Adrenal gland (tissue), 5 donors: Measurements from ENCODE around the gene CCL17.

Experiments
- POLR2A ChIP-seq, 2 donors: fragments of 450-650 bp; IDR thresholded peaks; one replicate each; pipeline ENCODE4 v1.6.1; 2017; ENCODE audit warnings: antibody characterized with exemption in 2 of 2, mild to moderate bottlenecking in 2 of 2, moderate library complexity in 1 of 2
- TF ChIP-seq, protein P1 (sequence below), 6 experiments: fragments of 450-650 bp in 4 of 6; fragments of 200-600 bp in 2 of 6; sonication (generic) in 1 of 6; IDR thresholded peaks; 1 replicate in 5 of 6; 2 replicates in 1 of 6; pipeline versions ENCODE4 v1.5.1 to v1.8.0; 2016 to 2021; ENCODE audit warnings: antibody characterized with exemption in 6 of 6, mild to moderate bottlenecking in 2 of 6, moderate library complexity in 1 of 6
- donor health status: DM: no; HTN: no; CAD: no.

DNA sequence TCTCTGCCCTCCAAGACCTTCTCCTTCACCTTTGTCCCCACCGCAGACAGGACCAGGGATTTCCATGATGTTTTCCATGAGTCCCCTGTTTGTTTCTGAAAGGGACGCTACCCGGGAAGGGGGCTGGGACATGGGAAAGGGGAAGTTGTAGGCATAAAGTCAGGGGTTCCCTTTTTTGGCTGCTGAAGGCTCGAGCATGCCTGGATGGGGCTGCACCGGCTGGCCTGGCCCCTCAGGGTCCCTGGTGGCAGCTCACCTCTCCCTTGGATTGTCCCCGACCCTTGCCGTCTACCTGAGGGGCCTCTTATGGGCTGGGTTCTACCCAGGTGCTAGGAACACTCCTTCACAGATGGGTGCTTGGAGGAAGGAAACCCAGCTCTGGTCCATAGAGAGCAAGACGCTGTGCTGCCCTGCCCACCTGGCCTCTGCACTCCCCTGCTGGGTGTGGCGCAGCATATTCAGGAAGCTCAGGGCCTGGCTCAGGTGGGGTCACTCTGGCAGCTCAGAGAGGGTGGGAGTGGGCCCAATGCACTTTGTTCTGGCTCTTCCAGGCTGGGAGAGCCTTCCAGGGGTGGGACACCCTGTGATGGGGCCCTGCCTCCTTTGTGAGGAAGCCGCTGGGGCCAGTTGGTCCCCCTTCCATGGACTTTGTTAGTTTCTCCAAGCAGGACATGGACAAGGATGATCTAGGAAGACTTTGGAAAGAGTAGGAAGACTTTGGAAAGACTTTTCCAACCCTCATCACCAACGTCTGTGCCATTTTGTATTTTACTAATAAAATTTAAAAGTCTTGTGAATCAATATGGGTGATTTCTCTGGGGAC, 20.1 kb upstream of the CCL17 start:
- TF ChIP-seq, protein P1, sequence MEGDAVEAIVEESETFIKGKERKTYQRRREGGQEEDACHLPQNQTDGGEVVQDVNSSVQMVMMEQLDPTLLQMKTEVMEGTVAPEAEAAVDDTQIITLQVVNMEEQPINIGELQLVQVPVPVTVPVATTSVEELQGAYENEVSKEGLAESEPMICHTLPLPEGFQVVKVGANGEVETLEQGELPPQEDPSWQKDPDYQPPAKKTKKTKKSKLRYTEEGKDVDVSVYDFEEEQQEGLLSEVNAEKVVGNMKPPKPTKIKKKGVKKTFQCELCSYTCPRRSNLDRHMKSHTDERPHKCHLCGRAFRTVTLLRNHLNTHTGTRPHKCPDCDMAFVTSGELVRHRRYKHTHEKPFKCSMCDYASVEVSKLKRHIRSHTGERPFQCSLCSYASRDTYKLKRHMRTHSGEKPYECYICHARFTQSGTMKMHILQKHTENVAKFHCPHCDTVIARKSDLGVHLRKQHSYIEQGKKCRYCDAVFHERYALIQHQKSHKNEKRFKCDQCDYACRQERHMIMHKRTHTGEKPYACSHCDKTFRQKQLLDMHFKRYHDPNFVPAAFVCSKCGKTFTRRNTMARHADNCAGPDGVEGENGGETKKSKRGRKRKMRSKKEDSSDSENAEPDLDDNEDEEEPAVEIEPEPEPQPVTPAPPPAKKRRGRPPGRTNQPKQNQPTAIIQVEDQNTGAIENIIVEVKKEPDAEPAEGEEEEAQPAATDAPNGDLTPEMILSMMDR (IDR thresholded peaks at IDR 0.05), result no peak
- TF ChIP-seq POLR2A (IDR thresholded peaks at IDR 0.05), result no peak
